Measurements from ENCODE around the gene PLA2G4C.
"Not testable (repeated sequence)": the region's sequence is repeated elsewhere in the genome, so short reads cannot be mapped to it uniquely, and the experiment has no call there.

The PLA2G4C gene

DNA sequence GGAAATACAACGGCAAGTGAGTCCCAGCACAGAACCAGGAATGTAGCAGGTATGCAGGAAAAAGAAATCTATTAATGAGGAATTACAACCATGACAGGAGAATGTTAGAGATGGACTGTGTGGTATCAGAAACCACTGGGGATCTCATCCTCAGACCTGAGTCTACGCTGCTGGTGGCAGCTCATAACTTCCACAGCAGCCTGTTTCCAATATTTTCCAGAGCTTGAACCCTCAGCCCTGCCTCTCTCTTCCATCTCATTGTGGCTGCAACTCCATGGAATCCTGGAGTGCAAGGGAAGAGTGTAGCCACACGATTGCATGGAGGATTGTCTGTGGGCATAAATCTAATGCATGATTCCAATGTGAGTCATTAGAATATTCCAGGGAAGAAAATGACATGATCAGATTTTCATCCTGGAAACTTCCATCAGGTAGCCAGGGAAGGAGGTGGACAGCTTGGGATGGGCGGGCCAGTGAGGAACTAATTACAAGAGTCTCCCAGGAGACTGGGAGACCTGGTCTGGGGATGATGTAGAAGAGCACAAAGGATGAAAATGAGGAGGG is 14.9 kb downstream of the PLA2G4C start:
- peaks cover 2 to 8% of the 10 kb centered on the region in 2 donors for H3K9me3 Mint-ChIP-seq
- no peaks in the 10 kb centered on the region for H3K4me1 Mint-ChIP-seq (ENCODE audit: low read depth in 2 of 2)
- DNase-seq (no peak), ATAC-seq (replicated peaks) (no peak)
- H3K27ac Mint-ChIP-seq = no peak overlapping the region
- peaks cover 0 to 31% of the 10 kb centered on the region in 2 donors for H3K27me3 Mint-ChIP-seq
- H3K4me3 Mint-ChIP-seq = no peak overlapping the region
- H3K36me3 Mint-ChIP-seq (ENCODE audit: insufficient read depth) = no peaks in the 10 kb centered on the region

DNA sequence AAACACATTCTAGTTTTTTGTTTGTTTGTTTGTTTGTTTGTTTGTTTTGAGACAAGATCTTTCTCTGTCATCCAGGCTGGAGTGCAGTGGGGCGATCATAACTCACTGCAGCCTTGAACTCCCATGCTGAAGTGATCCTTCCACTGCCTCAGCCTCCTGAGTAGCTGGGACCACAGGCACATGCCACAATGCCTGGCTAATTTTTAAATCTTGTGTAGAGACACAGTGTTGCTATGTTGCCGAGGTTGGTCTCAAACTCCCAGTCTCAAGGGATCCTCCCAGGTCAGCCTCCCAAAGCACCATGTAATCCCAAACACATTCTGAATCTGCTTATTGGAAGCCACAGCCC is 15.8 kb downstream of the PLA2G4C start:
- Mint-ChIP-seq H3K27me3 (peaks cover 0 to 38% of the 10 kb centered on the region in 2 donors), H3K4me1 (ENCODE audit: low read depth in 2 of 2) (no peaks in the 10 kb centered on the region), H3K27ac (no peak overlapping the region), H3K9me3 (peaks cover 2 to 8% of the 10 kb centered on the region in 2 donors), H3K36me3 (ENCODE audit: insufficient read depth) (no peaks in the 10 kb centered on the region), H3K4me3 (no peak overlapping the region)
- DNase-seq = no peak
- ATAC-seq (replicated peaks) = no peak

DNA sequence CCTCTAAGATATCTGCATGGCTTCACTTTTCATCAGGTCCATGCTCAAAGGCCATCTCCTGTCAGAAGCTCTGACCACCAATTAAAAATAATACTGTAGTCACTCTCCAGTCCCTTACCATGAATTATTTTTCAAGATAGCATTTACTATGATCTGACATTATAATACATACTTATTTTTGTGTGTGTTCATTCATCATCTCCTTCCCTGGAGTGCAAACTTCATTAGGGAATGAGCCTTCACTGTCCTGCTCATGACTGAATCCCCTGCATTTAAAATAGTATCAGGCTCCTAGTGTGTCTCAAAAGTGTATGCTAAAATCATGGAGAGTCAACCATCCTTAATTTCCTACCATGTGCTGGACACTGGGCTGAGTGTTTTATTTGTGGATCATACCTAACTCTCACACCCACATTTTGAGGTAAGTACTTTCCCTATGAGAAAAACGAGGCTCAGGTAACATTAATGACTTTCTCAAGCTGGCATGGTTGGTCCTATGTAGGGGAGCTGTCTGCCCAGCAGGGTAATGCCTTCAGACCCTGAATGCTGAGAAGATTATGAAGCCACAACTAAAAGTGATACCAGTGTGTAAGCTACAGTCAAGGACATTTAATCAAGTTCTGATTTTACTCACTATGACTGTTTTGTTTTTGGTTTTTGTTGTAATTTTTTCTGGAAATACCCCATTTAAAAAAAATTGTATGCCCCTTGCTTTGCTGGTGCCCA is 16.3 kb downstream of the PLA2G4C start:
- peaks cover 0 to 43% of the 10 kb centered on the region in 2 donors for H3K27me3 Mint-ChIP-seq
- ATAC-seq (replicated peaks) = no peak
- H3K36me3 Mint-ChIP-seq (ENCODE audit: insufficient read depth) = no peaks in the 10 kb centered on the region
- H3K27ac Mint-ChIP-seq = no peak overlapping the region
- no peak for DNase-seq
- no peaks in the 10 kb centered on the region for H3K4me1 Mint-ChIP-seq (ENCODE audit: low read depth in 2 of 2)
- peaks cover 2 to 8% of the 10 kb centered on the region in 2 donors for H3K9me3 Mint-ChIP-seq
- no peak overlapping the region for H3K4me3 Mint-ChIP-seq

DNA sequence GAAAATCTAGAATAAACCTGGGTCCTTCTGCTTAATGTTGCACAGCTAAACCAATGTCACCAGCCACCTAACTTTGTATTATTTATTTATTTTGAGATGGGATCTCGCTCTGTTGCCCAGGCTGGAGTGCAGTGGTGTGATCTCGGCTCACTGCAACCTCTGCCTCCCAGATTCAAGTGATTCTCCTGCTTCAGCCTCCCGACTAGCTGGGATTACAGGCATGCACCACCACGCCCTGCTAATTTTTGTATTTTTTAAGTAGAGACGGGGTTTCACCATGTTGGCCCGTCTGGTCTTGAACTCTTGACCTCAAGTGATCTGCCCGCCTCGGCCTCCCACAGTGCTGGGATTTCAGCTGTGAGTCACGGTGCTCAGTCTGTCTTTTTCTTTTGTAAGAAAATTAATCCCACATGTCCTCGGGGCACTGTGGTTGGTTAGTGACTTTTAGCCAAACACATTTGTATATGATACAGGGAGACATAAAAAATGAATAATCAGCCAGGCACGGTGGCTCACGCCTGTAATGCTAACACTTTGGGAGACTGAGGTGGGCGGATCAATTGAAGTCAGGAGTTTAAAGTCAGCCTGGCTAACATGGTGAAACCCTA is 19.4 kb downstream of the PLA2G4C start:
- not testable (repeated sequence) for H3K36me3 Mint-ChIP-seq (ENCODE audit: insufficient read depth); ATAC-seq (replicated peaks); DNase-seq; H3K4me1 Mint-ChIP-seq (ENCODE audit: low read depth in 2 of 2); H3K4me3 Mint-ChIP-seq; H3K27ac Mint-ChIP-seq; H3K9me3 Mint-ChIP-seq
- peaks cover 0 to 51% of the 10 kb centered on the region in 2 donors for H3K27me3 Mint-ChIP-seq

DNA sequence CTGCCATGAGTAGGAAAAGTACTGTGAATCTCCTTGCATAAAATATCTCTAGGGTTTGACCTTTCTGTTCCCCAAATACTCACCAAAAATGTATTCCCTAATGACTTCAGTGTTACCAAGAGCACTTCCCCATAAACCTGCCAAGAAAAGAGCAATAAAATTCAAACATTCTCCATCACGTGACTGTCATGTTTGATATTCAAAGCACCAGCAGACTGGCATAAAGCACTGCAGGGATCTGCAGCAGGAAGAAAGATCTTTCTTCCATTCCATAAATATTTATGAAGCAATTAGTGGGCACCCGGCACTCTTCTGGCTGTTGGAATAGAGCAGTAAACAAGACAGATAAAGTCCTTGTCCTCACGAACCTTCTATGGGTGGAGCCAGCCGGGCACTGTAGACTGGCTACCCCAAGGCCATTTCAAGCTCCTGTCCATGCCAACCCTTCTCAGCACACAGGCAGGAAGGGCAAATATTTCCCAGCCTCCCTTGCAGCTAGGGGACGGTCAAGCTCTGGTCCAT is 20.3 kb downstream of the PLA2G4C start:
- no peak overlapping the region for H3K27ac Mint-ChIP-seq
- H3K36me3 Mint-ChIP-seq (ENCODE audit: insufficient read depth) = no peaks in the 10 kb centered on the region
- DNase-seq = no peak
- ATAC-seq (replicated peaks) = no peak
- peaks cover 2 to 8% of the 10 kb centered on the region in 2 donors for H3K9me3 Mint-ChIP-seq
- H3K27me3 Mint-ChIP-seq = peaks cover 0 to 42% of the 10 kb centered on the region in 2 donors
- no peak overlapping the region for H3K4me3 Mint-ChIP-seq
- no peaks in the 10 kb centered on the region for H3K4me1 Mint-ChIP-seq (ENCODE audit: low read depth in 2 of 2)

DNA sequence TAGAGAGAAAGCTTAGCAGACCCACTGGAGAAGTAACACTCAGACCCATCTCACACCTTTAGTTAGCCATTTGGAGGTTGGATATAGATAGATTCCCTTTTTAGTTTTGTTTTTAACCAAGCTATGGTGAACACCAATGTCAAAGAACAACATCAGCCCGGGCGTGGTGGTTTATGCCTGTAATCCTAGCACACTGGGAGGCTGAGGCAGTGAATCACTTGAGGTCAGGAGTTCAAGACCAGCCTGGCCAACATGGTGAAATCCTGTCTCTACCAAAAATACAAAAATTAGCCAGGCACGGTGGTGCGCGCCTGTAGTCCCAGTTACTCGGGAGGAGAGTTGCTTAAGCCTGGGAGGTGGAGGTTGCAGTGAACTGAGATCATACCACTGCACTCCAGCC is 21.6 kb downstream of the PLA2G4C start:
- DNase-seq; H3K36me3 Mint-ChIP-seq (ENCODE audit: insufficient read depth); H3K9me3 Mint-ChIP-seq; H3K27ac Mint-ChIP-seq; ATAC-seq (replicated peaks); H3K4me1 Mint-ChIP-seq (ENCODE audit: low read depth in 2 of 2); H3K4me3 Mint-ChIP-seq: not testable (repeated sequence)
- H3K27me3 Mint-ChIP-seq = peaks cover 0 to 37% of the 10 kb centered on the region in 2 donors

DNA sequence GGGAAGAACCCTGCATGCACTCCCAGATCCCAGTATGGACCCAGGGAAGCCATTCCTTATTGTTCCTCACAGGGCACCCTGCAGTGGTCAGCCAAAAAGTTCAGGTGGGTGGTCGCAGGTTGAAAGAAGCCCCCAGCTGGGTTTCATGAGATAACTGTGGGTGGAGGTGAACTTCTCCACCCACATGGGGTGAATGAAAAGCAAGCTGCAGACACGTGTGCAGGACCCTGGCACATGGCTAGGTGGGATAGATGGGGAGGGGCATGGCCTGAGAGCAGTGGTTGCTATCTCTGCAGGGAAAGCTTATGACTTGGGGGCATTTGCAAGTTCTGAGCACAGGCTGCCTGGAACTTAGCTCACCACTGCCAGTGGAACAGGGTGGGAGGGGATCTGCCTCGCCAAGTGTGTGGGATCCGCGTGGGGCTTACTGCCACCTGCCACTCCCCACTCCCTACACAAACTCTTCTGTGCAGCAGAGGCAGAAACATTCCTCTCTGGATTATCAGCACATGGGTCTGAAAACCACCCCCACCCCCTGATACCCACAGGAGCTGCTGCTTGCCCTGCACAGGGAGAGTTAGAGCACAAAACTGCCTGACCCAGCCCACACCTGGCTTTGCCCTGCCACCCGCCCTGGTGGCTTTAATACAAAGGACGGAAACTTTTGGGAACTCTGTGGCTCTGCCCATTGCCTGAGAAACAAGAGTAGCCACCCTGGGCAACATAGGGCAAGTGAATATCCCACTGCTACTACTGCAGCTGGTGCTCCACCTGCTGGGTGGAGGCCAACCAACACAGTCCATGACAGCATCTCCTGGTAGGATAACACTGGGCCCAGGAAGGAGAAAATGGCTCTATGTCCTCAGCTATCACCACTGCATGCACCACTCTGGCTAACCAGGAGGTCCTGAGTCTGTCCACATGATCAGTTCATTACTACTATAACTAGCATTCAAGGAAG is 24.4 kb downstream of the PLA2G4C start:
- Mint-ChIP-seq H3K27ac (no peak overlapping the region), H3K27me3 (peaks cover 0 to 26% of the 10 kb centered on the region in 2 donors), H3K4me1 (ENCODE audit: low read depth in 2 of 2) (no peaks in the 10 kb centered on the region), H3K36me3 (ENCODE audit: insufficient read depth) (no peaks in the 10 kb centered on the region), H3K4me3 (no peak overlapping the region), H3K9me3 (no peaks in the 10 kb centered on the region)
- DNase-seq (no peak), ATAC-seq (replicated peaks) (no peak)

DNA sequence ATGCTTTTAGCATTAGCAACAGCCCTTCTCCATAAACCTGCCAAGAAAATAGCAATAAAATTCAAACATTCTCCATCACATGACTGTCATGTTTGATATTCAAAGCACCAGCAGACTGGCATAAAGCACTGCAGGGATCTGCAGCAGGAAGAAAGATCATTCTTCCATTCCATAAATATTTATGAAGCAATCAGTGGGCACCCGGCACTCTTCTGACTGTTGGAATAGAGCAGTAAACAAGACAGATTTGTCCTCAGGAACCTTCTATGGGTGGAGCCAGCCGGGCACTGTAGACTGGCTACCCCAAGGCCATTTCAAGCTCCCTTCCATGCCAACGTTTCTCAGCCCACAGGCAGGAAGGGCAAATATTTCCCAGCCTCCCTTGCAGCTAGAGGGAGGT is 25.5 kb downstream of the PLA2G4C start:
- H3K27ac Mint-ChIP-seq = no peak overlapping the region
- H3K9me3 Mint-ChIP-seq = no peaks in the 10 kb centered on the region
- no peaks in the 10 kb centered on the region for H3K36me3 Mint-ChIP-seq (ENCODE audit: insufficient read depth)
- H3K27me3 Mint-ChIP-seq = peaks cover 0 to 21% of the 10 kb centered on the region in 2 donors
- ATAC-seq (replicated peaks) (no peak), DNase-seq (no peak)
- no peak overlapping the region for H3K4me3 Mint-ChIP-seq
- H3K4me1 Mint-ChIP-seq (ENCODE audit: low read depth in 2 of 2) = no peaks in the 10 kb centered on the region

DNA sequence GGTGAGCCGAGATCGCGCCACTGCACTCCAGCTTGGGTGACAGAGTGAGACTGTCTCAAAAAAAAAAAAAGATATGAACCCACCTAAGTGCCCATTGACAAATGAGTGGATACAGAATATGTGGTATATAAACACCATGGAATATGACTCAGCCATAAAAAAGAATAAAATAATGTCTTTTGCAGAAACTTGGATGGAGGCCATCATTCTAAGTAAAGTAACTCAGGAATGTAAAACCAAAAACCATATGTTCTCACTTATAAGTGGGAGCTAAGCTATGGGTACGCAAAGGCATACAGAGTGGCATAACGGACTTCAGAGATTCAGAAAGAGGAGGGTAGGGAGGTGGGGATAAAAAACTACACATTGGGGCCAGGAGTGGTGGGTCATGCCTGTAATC is 29.5 kb downstream of the PLA2G4C start:
- no peaks in the 10 kb centered on the region for H3K36me3 Mint-ChIP-seq (ENCODE audit: insufficient read depth)
- H3K27ac Mint-ChIP-seq = no peak overlapping the region
- peaks cover 0 to 23% of the 10 kb centered on the region in 2 donors for H3K27me3 Mint-ChIP-seq
- DNase-seq (no peak), ATAC-seq (replicated peaks) (no peak)
- H3K4me1 Mint-ChIP-seq (ENCODE audit: low read depth in 2 of 2) = no peaks in the 10 kb centered on the region
- H3K4me3 Mint-ChIP-seq = no peak overlapping the region
- no peaks in the 10 kb centered on the region for H3K9me3 Mint-ChIP-seq

DNA sequence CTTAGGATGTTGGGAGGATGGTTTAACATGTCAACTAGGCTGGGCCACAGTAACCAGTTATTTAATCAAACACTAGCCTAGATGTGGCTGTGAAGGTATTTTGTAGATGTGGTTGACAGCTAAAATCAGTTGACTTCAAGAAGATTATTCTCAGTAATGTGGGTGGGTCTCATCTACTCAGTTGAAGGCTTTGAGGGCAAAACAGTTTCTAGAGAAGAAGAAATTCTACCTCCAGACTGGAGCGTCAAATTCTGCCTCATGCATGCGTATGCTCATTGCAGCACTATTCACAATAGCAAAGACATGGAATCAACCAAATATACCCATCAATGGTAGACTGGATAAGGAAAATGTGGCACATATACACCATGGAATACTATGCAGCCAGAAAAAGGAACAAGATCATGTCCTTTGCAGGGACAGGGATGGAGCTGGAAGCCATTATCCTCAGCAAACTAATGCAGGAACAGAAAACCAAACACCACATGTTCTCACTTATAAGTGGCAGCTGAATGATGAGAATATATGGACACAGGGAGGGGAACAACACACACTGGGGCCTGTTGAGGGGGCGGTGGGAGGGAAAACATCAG is 40.3 kb downstream of the PLA2G4C start:
- ATAC-seq (replicated peaks); H3K36me3 Mint-ChIP-seq (ENCODE audit: insufficient read depth); H3K27ac Mint-ChIP-seq; H3K27me3 Mint-ChIP-seq; H3K4me1 Mint-ChIP-seq (ENCODE audit: low read depth in 2 of 2); H3K9me3 Mint-ChIP-seq; H3K4me3 Mint-ChIP-seq; DNase-seq: not testable (repeated sequence)

DNA sequence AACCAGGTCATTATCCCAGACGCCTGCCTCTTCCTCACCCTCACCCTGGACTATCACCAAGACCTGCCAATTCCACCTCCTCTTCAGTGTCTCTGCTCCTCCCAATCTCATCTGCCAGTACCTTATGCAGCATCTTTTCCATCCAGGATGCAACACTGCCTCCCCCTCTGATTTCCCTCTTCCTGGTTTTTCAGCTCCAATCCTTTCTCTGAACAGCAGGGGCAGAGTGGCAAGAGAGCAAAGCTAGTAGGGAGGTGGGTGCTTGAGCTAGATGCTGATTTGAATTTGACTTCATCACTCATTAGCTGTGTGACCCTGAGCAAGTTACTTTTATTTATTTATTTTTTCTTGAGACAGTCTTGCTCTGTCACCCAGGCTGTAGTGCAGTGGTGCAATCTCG is 41.2 kb downstream of the PLA2G4C start:
- H3K4me3 Mint-ChIP-seq = no peak overlapping the region
- no peak overlapping the region for H3K27ac Mint-ChIP-seq

DNA sequence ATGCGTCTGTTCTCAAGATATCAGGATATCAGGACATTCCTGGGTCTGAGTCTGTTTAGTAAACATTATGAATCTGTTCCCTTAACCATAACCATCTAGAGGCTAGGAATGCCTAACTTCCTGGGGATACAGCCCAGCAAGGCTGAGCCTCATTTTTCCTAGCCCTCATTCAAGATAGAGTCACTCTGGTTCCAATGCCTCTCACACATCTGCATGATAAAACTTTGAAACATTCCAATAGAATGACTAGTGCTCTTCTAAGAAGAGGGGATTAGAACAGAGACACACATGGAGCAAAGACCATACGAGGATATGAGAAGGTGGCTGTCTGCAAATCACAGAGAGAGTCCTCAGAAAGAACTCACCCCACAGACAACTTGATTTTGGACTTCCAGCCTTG is 46.1 kb downstream of the PLA2G4C start:
- H3K4me1 Mint-ChIP-seq (ENCODE audit: low read depth in 2 of 2) = no peaks in the 10 kb centered on the region
- no peak overlapping the region for H3K4me3 Mint-ChIP-seq
- H3K9me3 Mint-ChIP-seq = no peaks in the 10 kb centered on the region
- ATAC-seq (replicated peaks) (no peak), DNase-seq (no peak)
- no peaks in the 10 kb centered on the region for H3K36me3 Mint-ChIP-seq (ENCODE audit: insufficient read depth)
- H3K27me3 Mint-ChIP-seq = peaks cover 0 to 23% of the 10 kb centered on the region in 2 donors
- no peak overlapping the region for H3K27ac Mint-ChIP-seq

More for the DNA sequence above, 41.2 kb downstream of the PLA2G4C start:
- no peak for DNase-seq
- H3K4me1 Mint-ChIP-seq (ENCODE audit: low read depth in 2 of 2) = no peaks in the 10 kb centered on the region
- ATAC-seq (replicated peaks) = no peak
- H3K36me3 Mint-ChIP-seq (ENCODE audit: insufficient read depth) = no peaks in the 10 kb centered on the region
- peaks cover 0 to 4% of the 10 kb centered on the region in 2 donors for H3K27me3 Mint-ChIP-seq
- H3K9me3 Mint-ChIP-seq = no peaks in the 10 kb centered on the region

All from effector memory CD8-positive, alpha-beta T cell (primary cell).